HG03280 (cell line): Measurements from ENCODE around the gene ZFP92.
"Not testable (repeated sequence)": the region's sequence is repeated elsewhere in the genome, so short reads cannot be mapped to it uniquely, and the experiment has no call there.

Source experiments
- ATAC-seq: cut with Tn5 transposase; IDR thresholded peaks from one replicate; pipeline ENCODE4 v1.9.1; 2021; ENCODE audit warnings: mild to moderate bottlenecking, moderate library complexity; ENCODE audit not compliant: unreplicated experiment

The ZFP92 gene

DNA sequence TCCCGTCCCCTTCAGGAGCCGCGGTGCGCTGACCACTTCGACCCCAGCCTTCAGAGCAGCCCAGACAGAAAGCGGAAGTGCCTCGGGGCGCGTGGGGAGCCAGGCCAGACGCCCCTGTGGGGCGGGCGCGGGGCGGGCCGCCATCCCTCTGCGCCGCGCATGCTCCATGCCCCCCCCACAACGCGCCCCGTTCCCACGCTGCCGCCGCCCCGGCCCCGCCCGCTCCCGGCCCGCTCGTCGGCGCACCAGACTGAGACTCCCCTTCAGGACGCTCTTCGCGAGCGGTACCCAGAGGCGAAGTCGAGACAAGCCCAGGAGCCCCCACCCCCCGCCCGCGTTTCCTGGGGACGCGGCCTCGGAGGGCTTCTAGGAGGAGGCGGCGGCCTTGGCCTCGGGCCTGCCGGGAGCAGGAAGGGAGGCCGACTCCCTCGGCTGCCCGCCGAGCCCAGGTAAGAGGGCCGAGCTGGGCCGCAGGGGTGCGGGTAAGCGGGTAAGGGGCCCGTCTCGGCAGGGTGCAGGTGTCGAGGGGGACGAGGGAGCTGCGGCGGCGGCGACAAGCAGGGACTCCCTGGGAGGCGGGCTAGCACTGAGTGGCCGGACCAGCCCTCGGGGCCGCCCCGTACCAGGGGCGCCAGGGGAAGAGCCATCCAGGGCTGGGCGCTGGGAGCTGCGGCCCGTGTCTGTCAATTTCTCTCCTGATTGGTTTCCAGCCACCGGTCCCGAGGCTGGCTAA is at the start of gene ZFP92:
TSS of gene ZFP92 (plus strand) at position 218 of the 733 bp plus-strand sequence. CDS start 6,851 bp downstream, outside the sequence.
- ATAC-seq = peak; percentile 75

GRCh38 chrX:153361781-153362397 is 49.4 kb upstream of the ZFP92 start:
- no peak for ATAC-seq

DNA sequence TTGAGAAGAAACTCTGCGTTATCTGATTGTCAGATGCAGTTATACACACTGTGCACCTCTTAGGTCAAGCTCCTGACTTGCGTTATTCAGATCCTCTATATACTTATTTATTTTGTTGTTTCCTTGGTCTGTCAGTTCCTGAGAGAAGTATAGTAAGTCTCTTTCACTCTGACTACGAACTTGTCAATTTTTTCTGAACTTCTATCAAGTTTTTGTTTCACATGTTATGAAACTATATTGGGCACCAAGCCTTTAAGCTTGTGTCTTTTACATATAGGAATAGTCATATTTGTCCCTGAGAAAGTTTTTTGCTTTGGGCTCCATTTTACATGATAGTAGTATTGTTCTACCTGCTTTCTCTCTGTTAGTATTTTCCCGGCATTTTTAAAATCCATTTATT is 45.6 kb upstream of the ZFP92 start:
- no peak for ATAC-seq

DNA sequence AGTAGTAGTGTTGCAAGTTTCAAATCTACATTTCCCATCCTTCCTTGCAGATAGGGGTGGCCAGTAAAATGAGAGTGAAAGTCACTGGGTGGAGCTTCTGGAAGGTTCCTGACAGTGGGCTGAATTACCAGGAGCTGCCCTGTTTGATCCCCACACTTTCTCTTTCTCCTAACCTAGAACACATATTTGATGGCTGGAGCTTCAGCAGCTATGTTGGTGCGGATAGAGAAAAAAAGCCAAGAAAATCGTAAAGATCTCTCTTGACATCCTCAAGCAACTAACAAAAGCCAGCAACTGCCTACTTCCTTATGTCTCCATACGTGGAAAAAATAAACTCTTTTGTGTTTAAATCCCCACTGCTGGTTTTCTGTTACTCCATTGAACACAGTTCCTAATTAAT is 45.2 kb upstream of the ZFP92 start:
- ATAC-seq = no peak

GRCh38 chrX:153366878-153367538 is 44.3 kb upstream of the ZFP92 start:
- ATAC-seq = no peak

GRCh38 chrX:153370293-153371055 is 40.8 kb upstream of the ZFP92 start:
- ATAC-seq = no peak

GRCh38 chrX:153371256-153371655 is 40.0 kb upstream of the ZFP92 start:
- ATAC-seq = no peak

DNA sequence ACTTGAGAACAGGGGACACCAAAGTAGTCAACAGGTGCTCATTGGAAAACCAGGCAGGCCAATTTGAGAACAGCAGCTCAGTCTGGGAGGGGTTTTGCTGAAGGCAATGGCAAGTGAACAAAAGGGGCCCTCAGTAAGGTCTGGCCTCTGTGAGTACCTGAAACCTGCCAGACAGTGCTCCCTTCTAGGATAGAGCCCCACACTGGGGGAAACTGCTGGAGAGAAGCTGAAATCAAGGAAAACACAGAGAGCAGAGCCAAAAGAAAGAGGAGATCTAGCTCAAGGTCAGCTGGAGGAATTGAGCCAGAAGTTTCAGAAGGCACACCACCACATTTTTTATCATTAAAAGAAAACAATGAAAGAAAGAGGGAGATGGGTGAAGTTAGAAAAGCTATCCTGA is 38.3 kb upstream of the ZFP92 start:
- ATAC-seq = no peak

DNA sequence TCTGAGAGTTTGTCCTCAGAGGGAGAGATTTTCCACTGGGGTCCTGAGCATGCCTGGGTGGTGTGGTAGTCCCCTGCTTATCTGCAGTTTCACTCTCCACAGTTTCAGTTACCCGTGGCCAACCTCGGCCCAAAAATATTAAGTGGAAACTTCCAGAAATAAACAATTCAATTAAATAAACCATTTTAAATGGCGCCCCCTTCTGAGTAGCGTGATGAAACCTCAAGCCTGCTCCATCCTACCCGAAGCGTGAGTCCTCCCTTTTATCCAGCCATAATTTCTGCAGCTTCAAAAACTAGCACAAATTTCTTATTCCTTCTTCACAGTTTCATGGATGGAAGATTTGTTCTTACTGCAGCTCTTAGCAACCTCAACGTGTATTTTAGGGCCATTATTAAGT is 36.8 kb upstream of the ZFP92 start:
- no peak for ATAC-seq

GRCh38 chrX:153375571-153375970 is 35.7 kb upstream of the ZFP92 start:
- no peak for ATAC-seq

- no peak for ATAC-seq
Observed at GRCh38 chrX:153377727-153378126, 33.5 kb upstream of the ZFP92 start.

DNA sequence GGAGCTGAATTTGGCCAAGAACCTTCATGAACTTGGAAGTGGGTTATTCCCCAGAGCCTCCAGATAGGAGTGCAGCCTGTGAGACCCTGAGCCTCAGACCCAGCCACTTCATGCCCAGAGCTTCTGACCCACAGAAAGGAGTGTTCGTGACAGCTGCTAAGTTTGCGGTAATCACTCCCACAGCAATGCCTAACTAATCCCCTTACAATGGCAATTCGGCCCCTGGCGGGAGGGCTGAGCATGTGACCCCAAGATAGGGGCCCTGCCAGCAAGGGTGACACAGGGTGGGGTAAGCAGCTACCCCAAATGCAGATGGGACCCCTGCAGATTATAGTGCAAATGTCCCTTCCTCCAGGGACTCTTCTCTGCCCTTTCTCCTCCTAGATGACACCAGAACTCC is 32.7 kb upstream of the ZFP92 start:
- ATAC-seq = no peak

DNA sequence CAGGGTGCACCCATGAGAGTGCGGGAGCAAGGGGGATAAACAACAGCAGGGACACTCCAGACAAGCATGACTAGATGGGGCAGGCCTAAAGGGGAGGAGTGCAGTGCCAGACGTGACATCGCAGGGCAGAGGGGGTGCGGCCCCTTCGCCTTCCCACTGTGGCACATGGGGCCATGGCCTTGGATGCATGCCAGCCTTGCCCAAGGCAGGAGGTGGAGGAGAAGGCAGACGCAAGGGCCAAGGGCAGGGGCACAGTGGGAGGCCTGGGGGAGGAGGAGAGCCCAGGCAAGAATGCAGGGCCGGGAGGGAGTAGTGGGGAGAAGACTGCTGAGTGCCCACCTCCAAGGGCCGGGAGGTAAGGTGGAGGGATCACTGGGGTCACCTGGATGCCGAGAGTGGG is 31.8 kb upstream of the ZFP92 start:
- ATAC-seq = no peak

DNA sequence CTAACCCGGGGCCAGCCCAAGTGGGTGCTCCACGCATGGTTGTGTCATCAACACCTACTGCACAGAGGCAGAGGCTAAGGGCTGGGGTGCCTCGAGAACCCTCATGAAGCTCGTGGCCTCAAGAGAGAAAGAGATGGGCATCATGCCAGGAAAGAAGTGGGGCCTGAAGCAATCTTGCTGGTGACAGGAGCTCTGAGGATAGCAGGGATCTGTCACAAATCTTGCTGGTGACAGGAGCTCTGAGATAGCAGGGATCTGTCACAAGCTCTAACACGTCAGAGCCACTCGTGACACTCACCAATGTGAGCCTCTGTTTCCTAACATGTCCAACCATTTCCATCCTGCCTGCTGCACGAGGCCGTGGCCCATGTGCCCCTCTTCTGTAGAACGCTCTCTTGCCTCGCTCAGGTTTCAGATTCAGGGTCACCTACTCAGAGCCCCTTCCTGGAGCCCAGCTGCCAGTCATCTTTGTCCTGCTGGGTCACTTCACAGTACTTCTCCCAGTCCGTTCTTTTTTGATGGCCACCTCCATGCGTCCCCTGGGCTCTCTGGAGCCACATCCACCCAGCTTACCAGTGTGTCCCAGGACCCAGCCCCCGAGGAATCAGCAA is 31.2 kb upstream of the ZFP92 start:
- ATAC-seq = no peak

GRCh38 chrX:153380691-153381090 is 30.6 kb upstream of the ZFP92 start:
- ATAC-seq = no peak

DNA sequence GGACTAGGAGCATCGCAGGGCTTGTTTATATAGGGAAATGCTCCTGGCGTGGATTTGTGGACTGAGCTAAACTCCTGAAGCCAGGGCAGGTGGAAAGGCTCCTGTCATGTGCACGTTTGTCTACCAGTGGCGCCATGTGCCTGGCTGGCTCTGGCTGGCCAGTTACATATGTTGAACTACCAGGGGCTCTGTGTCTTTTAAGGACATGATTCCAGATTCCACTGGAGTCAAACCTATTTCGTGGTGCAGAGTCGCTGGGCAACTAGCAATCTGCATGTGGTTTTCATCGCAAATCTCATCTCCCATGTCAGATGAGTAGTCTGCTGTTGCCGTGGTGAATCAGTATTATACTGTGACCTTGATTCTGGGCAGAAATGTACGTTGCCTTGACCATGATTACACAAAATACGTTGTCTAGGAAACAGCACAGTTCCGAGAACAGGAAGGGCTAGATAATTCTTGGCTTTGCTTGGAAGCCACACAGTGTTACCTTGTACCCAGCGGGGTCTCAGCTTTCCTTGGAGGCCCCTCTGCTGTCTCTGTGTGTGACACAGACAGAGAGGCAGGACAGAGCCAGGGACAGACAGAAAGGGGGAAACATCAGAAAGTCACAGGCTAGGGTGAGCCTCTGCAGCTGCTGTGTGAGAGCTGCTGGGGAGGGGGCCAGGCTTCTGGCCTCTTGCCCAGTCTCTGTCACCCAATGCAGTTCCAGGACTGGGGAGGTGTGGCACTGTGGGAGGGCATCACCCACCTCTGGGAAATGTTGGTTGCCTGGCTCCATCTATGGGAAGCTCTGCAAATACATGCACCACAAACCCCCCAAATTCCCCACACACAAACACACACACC is 29.4 kb upstream of the ZFP92 start:
- ATAC-seq = no peak

GRCh38 chrX:153382563-153383482 is 28.4 kb upstream of the ZFP92 start:
- ATAC-seq = no peak

GRCh38 chrX:153384390-153384789 is 26.9 kb upstream of the ZFP92 start:
- no peak for ATAC-seq

- not testable (repeated sequence) for ATAC-seq
Observed at GRCh38 chrX:153384973-153385372, 26.3 kb upstream of the ZFP92 start.
